ENCODE measurements around the gene ADGRE3. TPM values are rescaled to one million over a fixed set of nuclear protein-coding genes. Genes with fewer than 3 reads are reported as not detected.

ADGRE3 gene
- total RNA-seq, 1 experiment from 2014 or later, result not detected

DNA sequence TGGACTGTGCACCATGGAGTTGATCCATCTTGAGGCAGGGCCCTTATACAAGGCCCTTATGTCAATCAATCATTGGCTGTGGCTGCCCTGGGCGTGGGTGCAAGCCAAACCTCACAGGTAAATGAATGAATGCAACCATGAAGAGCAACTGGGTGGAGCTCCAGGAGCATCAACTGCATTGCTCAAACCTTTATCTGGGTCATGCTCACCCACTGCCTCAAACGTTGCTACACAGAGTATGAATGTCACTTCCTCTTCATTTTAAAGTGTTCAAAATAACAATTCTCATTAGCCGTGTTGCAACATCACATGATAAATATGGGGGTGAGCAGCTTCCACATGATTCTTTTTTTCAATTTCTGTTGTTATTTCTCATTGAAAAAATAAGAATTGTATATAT lies 8.8 kb upstream of the ADGRE3 start:
- TF ChIP-seq, protein P1, sequence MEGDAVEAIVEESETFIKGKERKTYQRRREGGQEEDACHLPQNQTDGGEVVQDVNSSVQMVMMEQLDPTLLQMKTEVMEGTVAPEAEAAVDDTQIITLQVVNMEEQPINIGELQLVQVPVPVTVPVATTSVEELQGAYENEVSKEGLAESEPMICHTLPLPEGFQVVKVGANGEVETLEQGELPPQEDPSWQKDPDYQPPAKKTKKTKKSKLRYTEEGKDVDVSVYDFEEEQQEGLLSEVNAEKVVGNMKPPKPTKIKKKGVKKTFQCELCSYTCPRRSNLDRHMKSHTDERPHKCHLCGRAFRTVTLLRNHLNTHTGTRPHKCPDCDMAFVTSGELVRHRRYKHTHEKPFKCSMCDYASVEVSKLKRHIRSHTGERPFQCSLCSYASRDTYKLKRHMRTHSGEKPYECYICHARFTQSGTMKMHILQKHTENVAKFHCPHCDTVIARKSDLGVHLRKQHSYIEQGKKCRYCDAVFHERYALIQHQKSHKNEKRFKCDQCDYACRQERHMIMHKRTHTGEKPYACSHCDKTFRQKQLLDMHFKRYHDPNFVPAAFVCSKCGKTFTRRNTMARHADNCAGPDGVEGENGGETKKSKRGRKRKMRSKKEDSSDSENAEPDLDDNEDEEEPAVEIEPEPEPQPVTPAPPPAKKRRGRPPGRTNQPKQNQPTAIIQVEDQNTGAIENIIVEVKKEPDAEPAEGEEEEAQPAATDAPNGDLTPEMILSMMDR (conservative IDR thresholded peaks at IDR 0.05), result no peak
- Histone ChIP-seq H2AK5ac (ENCODE audit: insufficient read length, low read length) (no peak overlapping the region), H2AFZ (ENCODE audit: low read length) (no peak overlapping the region), H3K14ac (ENCODE audit: insufficient read depth, low read length) (no peak overlapping the region), H4K8ac (replicated peaks; ENCODE audit: insufficient read length, low read depth, low read length) (no peak overlapping the region), H4K5ac (ENCODE audit: insufficient read length, low read depth, low read length) (no peak overlapping the region), H3K27me3 (ENCODE audit: insufficient read depth, low read length) (no peaks in the 10 kb centered on the region), H3K79me1 (ENCODE audit: insufficient read depth, low read depth, low read length, poor library complexity, severe bottlenecking) (no peaks in the 10 kb centered on the region), H2BK12ac (ENCODE audit: insufficient read length, low read depth, low read length) (no peak overlapping the region), H3K79me2 (ENCODE audit: insufficient read depth, low read length) (no peaks in the 10 kb centered on the region), H2BK5ac (ENCODE audit: insufficient read length, low read length) (no peak overlapping the region), H4K20me1 (ENCODE audit: control insufficient read depth, insufficient read depth, insufficient read length) (no peaks in the 10 kb centered on the region), H3K9me3 (ENCODE audit: control insufficient read depth, low read depth, low read length) (no peaks in the 10 kb centered on the region), H3K4ac (ENCODE audit: low read depth, low read length) (no peak overlapping the region), H3K18ac (ENCODE audit: insufficient read length, low read depth, low read length) (no peak overlapping the region), H3K4me1 (ENCODE audit: insufficient read depth, low read length) (no peaks in the 10 kb centered on the region), H3K23me2 (ENCODE audit: insufficient read length, low read depth, low read length, poor library complexity, severe bottlenecking) (no peaks in the 10 kb centered on the region), H2BK15ac (ENCODE audit: low read depth, low read length) (no peak overlapping the region), H2BK120ac (ENCODE audit: low read depth, low read length, poor library complexity, severe bottlenecking) (no peak overlapping the region), H3K56ac (ENCODE audit: insufficient read length, low read depth, low read length) (no peak overlapping the region), H3K9ac (ENCODE audit: extremely low read depth, insufficient read length, low read length) (no peak overlapping the region), H3T11ph (ENCODE audit: low read length) (no peak overlapping the region), H2BK20ac (ENCODE audit: low read depth, low read length, poor library complexity, severe bottlenecking) (no peak overlapping the region), H3K4me2 (ENCODE audit: insufficient read depth, insufficient read length, low read length) (no peak overlapping the region), H3K23ac (ENCODE audit: insufficient read length, low read depth, low read length) (no peak overlapping the region), H3K27ac (ENCODE audit: insufficient read length, low read depth, low read length) (no peak overlapping the region), H4K91ac (ENCODE audit: insufficient read length, low read depth, low read length) (no peak overlapping the region)
- Mint-ChIP-seq H3K27ac (no peak overlapping the region), H3K36me3 (ENCODE audit: insufficient read depth in 1 of 3, low read depth in 3 of 3) (no peaks in the 10 kb centered on the region), H3K27me3 (ENCODE audit: low read depth) (peaks cover 13% of the 10 kb centered on the region), H3K9me3 (peaks cover 5 to 24% of the 10 kb centered on the region in 2 experiments; a peak in 3 of 5 replicates), H3K4me1 (no peaks in the 10 kb centered on the region), H3K4me3 (no peak overlapping the region)
- no peak for DNase-seq
- no CpG with 5 or more reads among the region's 3 CpGs for WGBS (ENCODE audit: extremely low coverage, insufficient read length, low lambda C conversion rate)

All from H9 (cell line).